Ascending aorta (tissue), 2 donors: ENCODE measurements around the gene CP. TPM values are rescaled to one million over a fixed set of nuclear protein-coding genes. Genes with fewer than 3 reads are reported as not detected.
A peak's percentile ranks its signal among the peaks of the same experiment; 100 is the strongest.

ENCODE experiments used
- DNase-seq, 2 donors: peaks; one replicate each; pipeline ENCODE4 v3.0.0-alpha.2; 2019; ENCODE audit warnings: low spot score in 2 of 2
- H3K27ac ChIP-seq, 2 donors: fragments of 200-600 bp; sonication (generic); one replicate each; pipeline ENCODE4 v1.5.1; 2016 to 2017; ENCODE audit warnings: mild to moderate bottlenecking in 1 of 2
- H3K27me3 ChIP-seq: fragments of 200-600 bp; sonication (generic); one replicate; pipeline ENCODE4 v1.5.1; 2017
- H3K36me3 ChIP-seq, 2 donors: fragments of 200-600 bp; sonication (generic); one replicate each; pipeline ENCODE4 v1.5.1; 2016
- H3K4me1 ChIP-seq, 2 donors: fragments of 200-600 bp; sonication (generic); one replicate each; pipeline ENCODE4 v1.5.1; 2016 to 2017; ENCODE audit warnings: mild to moderate bottlenecking in 1 of 2
- H3K4me3 ChIP-seq, 2 donors: fragments of 200-600 bp; sonication (generic); one replicate each; pipeline ENCODE4 v1.5.1; 2016 to 2017; ENCODE audit warnings: mild to moderate bottlenecking in 1 of 2
- H3K9me3 ChIP-seq, 2 donors: fragments of 200-600 bp; sonication (generic); one replicate each; pipeline ENCODE4 v1.5.1; 2016
- CTCF ChIP-seq, 3 experiments: fragments of 200-600 bp in 2 of 3; fragments of 450-650 bp in 1 of 3; sonication (generic) in 2 of 3; IDR thresholded peaks; one replicate each; pipeline ENCODE4 v1.5.1; 2016 to 2019; ENCODE audit warnings: antibody characterized with exemption in 3 of 3, mild to moderate bottlenecking in 1 of 3, moderate library complexity in 1 of 3
- intact Hi-C: fragments of 100-400 bp; cut with DNase I; formaldehyde crosslinking; loops from one replicate; pipeline ENCODE4 v1.15.1; 2023
- total RNA-seq: library from RNA; depleted of rRNA; stranded (reverse); fragments of >200 nt; gene quantifications from one replicate; pipeline ENCODE4 v1.1.0, GENCODE V29; 2016

The CP gene
- 58.3 TPM for total RNA-seq

GRCh38 chr3:149221783-149222517 is at the start of gene CP:
Gene CP (minus strand): TSS chr3:149221829. CDS start chr3:149221792, 37 bp downstream.
- TF ChIP-seq CTCF (IDR thresholded peaks at IDR 0.05): no peak
- no peak for DNase-seq
- Histone ChIP-seq H3K4me1 (peaks cover 0 to 11% of the 10 kb centered on the region in 2 donors), H3K27ac (no peak within 1 kb of the TSS), H3K36me3 (no peaks in the 10 kb centered on the region), H3K9me3 (no peaks in the 10 kb centered on the region), H3K27me3 (no peaks in the 10 kb centered on the region), H3K4me3 (peak within 1 kb of the TSS; percentile 29 to 34)
- intact Hi-C loops: no loop called here

GRCh38 chr3:149270180-149270579 is 48.6 kb upstream of the CP start:
- peak overlapping the region in 1 of 2 donors; percentile 15 for H3K27ac ChIP-seq

GRCh38 chr3:149269687-149270086 is 48.1 kb upstream of the CP start:
- DNase-seq: no peak
- Histone ChIP-seq H3K4me1 (peaks cover 0 to 6% of the 10 kb centered on the region in 2 donors), H3K27me3 (no peaks in the 10 kb centered on the region), H3K27ac (peak overlapping the region in 1 of 2 donors; percentile 15), H3K4me3 (no peak overlapping the region), H3K36me3 (no peaks in the 10 kb centered on the region), H3K9me3 (no peaks in the 10 kb centered on the region)
- intact Hi-C loops: loop anchor here (5.0 kb wide), 1 partner anchor 407 kb away; no protein-coding TSS in a partner anchor
- TF ChIP-seq CTCF (IDR thresholded peaks at IDR 0.05): no peak

More at GRCh38 chr3:149270180-149270579, 48.6 kb upstream of the CP start:
- Histone ChIP-seq H3K36me3 (no peaks in the 10 kb centered on the region), H3K4me3 (no peak overlapping the region), H3K27me3 (no peaks in the 10 kb centered on the region), H3K4me1 (peaks cover 0 to 6% of the 10 kb centered on the region in 2 donors), H3K9me3 (no peaks in the 10 kb centered on the region)
- no peak for TF ChIP-seq CTCF (IDR thresholded peaks at IDR 0.05)
- no peak for DNase-seq
- intact Hi-C loops: loop anchor here (5.0 kb wide), 1 partner anchor 408 kb away; no protein-coding TSS in a partner anchor

- intact Hi-C loops: no loop called here
- Histone ChIP-seq H3K4me3 (no peak overlapping the region), H3K27me3 (no peaks in the 10 kb centered on the region), H3K9me3 (no peaks in the 10 kb centered on the region), H3K27ac (no peak overlapping the region), H3K36me3 (no peaks in the 10 kb centered on the region), H3K4me1 (peaks cover 0 to 3% of the 10 kb centered on the region in 2 donors)
- no peak for TF ChIP-seq CTCF (IDR thresholded peaks at IDR 0.05)
- no peak for DNase-seq
Measured at GRCh38 chr3:149267565-149267964, 45.9 kb upstream of the CP start.

- no peak overlapping the region for H3K27ac ChIP-seq
- DNase-seq: no peak
- peaks cover 0 to 3% of the 10 kb centered on the region in 2 donors for H3K4me1 ChIP-seq
- no peaks in the 10 kb centered on the region for H3K27me3 ChIP-seq
- H3K9me3 ChIP-seq: no peaks in the 10 kb centered on the region
- H3K36me3 ChIP-seq: no peaks in the 10 kb centered on the region
- TF ChIP-seq CTCF (IDR thresholded peaks at IDR 0.05): no peak
- intact Hi-C loops: no loop called here
- no peak overlapping the region for H3K4me3 ChIP-seq
Measured at GRCh38 chr3:149266736-149267135, 45.1 kb upstream of the CP start.
